MM.1S (cell line): ENCODE results near the gene COL20A1.

Experiments
- DNase-seq: peaks from one replicate; pipeline ENCODE4 v3.0.0-alpha.2; 2015
- H2AFZ ChIP-seq: fragments of 300-600 bp; sonication (generic); 2 replicates; pipeline ENCODE4 v1.6.0; 2016; ENCODE audit warnings: antibody characterized with exemption, low read length
- H3F3A ChIP-seq: fragments of 300-600 bp; sonication (generic); 2 replicates; pipeline ENCODE4 v1.6.1; 2016; ENCODE audit warnings: mild to moderate bottlenecking, antibody characterized with exemption, low read length, moderate library complexity, mixed read lengths; ENCODE audit not compliant: insufficient read depth
- H3K27ac ChIP-seq: fragments of 300-600 bp; sonication (generic); 2 replicates; pipeline ENCODE4 v1.5.1; 2016; ENCODE audit warnings: mild to moderate bottlenecking, low read length
- H3K27me3 ChIP-seq: fragments of 300-600 bp; sonication (generic); replicated peaks from 2 replicates; pipeline ENCODE4 v1.6.0; 2016; ENCODE audit warnings: low read length; ENCODE audit not compliant: insufficient read depth
- H3K36me3 ChIP-seq: fragments of 300-600 bp; sonication (generic); replicated peaks from 2 replicates; pipeline ENCODE4 v1.6.1; 2016; ENCODE audit warnings: mild to moderate bottlenecking, low read length, mixed read lengths; ENCODE audit not compliant: insufficient read depth
- H3K4me1 ChIP-seq: fragments of 300-600 bp; sonication (generic); 2 replicates; pipeline ENCODE4 v1.6.1; 2016; ENCODE audit warnings: low read length, mixed read lengths
- H3K4me2 ChIP-seq: fragments of 300-600 bp; sonication (generic); 2 replicates; pipeline ENCODE4 v1.6.0; 2016; ENCODE audit warnings: low read depth, low read length
- H3K4me3 ChIP-seq: fragments of 300-600 bp; sonication (generic); 2 replicates; pipeline ENCODE4 v1.5.1; 2016; ENCODE audit warnings: low read length, mixed read lengths
- H3K79me2 ChIP-seq: fragments of 300-600 bp; sonication (generic); 2 replicates; pipeline ENCODE4 v1.6.1; 2016; ENCODE audit warnings: mixed run types, low read length, mixed read lengths
- H3K9ac ChIP-seq: fragments of 300-600 bp; sonication (generic); 2 replicates; pipeline ENCODE4 v1.6.1; 2016; ENCODE audit warnings: low read length, mixed read lengths
- H3K9me2 ChIP-seq: fragments of 300-600 bp; sonication (generic); replicated peaks from 2 replicates; pipeline ENCODE4 v1.6.1; 2016; ENCODE audit warnings: mild to moderate bottlenecking, low read length, mixed read lengths; ENCODE audit not compliant: insufficient read depth
- H3K9me3 ChIP-seq: fragments of 300-600 bp; sonication (generic); replicated peaks from 2 replicates; pipeline ENCODE4 v1.6.1; 2016; ENCODE audit warnings: mild to moderate bottlenecking, low read length, mixed read lengths; ENCODE audit not compliant: insufficient read depth
- H4K20me1 ChIP-seq: fragments of 300-600 bp; sonication (generic); 2 replicates; pipeline ENCODE4 v1.6.1; 2016; ENCODE audit warnings: mild to moderate bottlenecking, low read length, moderate library complexity, mixed read lengths; ENCODE audit not compliant: insufficient read depth
- CTCF ChIP-seq: fragments of 300-600 bp; sonication (generic); IDR thresholded peaks from 2 replicates; pipeline ENCODE4 v1.5.1; 2016; ENCODE audit warnings: antibody characterized with exemption, low read length, mixed read lengths
- EZH2 ChIP-seq: fragments of 300-600 bp; sonication (generic); optimal IDR thresholded peaks from 2 replicates; pipeline ENCODE3; 2017; ENCODE audit warnings: low read depth, mild to moderate bottlenecking, antibody characterized with exemption, low read length, mixed read lengths
- EZH2phosphoT487 ChIP-seq: fragments of 300-600 bp; sonication (generic); IDR thresholded peaks from 2 replicates; pipeline ENCODE4 v1.6.1; 2018; ENCODE audit warnings: antibody characterized with exemption, low read length

The COL20A1 gene

GRCh38 chr20:63306673-63307537 is 13.9 kb downstream of the COL20A1 start:
- Histone ChIP-seq H3F3A (no peaks in the 10 kb centered on the region), H3K36me3 (no peaks in the 10 kb centered on the region), H3K4me3 (no peak overlapping the region), H2AFZ (no peak overlapping the region), H3K79me2 (no peaks in the 10 kb centered on the region), H4K20me1 (no peaks in the 10 kb centered on the region), H3K27ac (no peak overlapping the region), H3K4me2 (no peak overlapping the region), H3K27me3 (peaks cover 72% of the 10 kb centered on the region), H3K9me2 (no peaks in the 10 kb centered on the region), H3K9ac (no peak overlapping the region), H3K9me3 (no peaks in the 10 kb centered on the region), H3K4me1 (no peaks in the 10 kb centered on the region)
- TF ChIP-seq EZH2 (no peak), EZH2phosphoT487 (no peak), CTCF (no peak)
- no peak for DNase-seq

GRCh38 chr20:63307538-63308217 is 14.7 kb downstream of the COL20A1 start:
- no peak overlapping the region for H3K4me3 ChIP-seq
- no peak for DNase-seq
- H3K4me2 ChIP-seq, result no peak overlapping the region
- H3K27ac ChIP-seq, result no peak overlapping the region
- no peaks in the 10 kb centered on the region for H3K9me2 ChIP-seq
- H3K27me3 ChIP-seq, result peaks cover 71% of the 10 kb centered on the region
- no peaks in the 10 kb centered on the region for H3K9me3 ChIP-seq
- no peak overlapping the region for H2AFZ ChIP-seq
- H4K20me1 ChIP-seq, result no peaks in the 10 kb centered on the region
- H3K9ac ChIP-seq, result no peak overlapping the region
- H3K4me1 ChIP-seq, result no peaks in the 10 kb centered on the region
- no peaks in the 10 kb centered on the region for H3K36me3 ChIP-seq
- TF ChIP-seq CTCF, result no peak
- no peak for TF ChIP-seq EZH2
- no peak for TF ChIP-seq EZH2phosphoT487
- no peaks in the 10 kb centered on the region for H3K79me2 ChIP-seq
- no peaks in the 10 kb centered on the region for H3F3A ChIP-seq

GRCh38 chr20:63308218-63308911 is 15.4 kb downstream of the COL20A1 start:
- H3K9me3 ChIP-seq, result no peaks in the 10 kb centered on the region
- no peak overlapping the region for H3K9ac ChIP-seq
- no peak overlapping the region for H2AFZ ChIP-seq
- no peaks in the 10 kb centered on the region for H4K20me1 ChIP-seq
- no peak for DNase-seq
- no peak overlapping the region for H3K4me2 ChIP-seq
- no peak overlapping the region for H3K27ac ChIP-seq
- no peaks in the 10 kb centered on the region for H3K79me2 ChIP-seq
- no peaks in the 10 kb centered on the region for H3K36me3 ChIP-seq
- no peaks in the 10 kb centered on the region for H3K9me2 ChIP-seq
- no peaks in the 10 kb centered on the region for H3K4me1 ChIP-seq
- H3F3A ChIP-seq, result no peaks in the 10 kb centered on the region
- H3K4me3 ChIP-seq, result no peak overlapping the region
- TF ChIP-seq EZH2, result no peak
- no peak for TF ChIP-seq CTCF
- no peak for TF ChIP-seq EZH2phosphoT487
- peaks cover 71% of the 10 kb centered on the region for H3K27me3 ChIP-seq
